ENCODE data around the gene GDPD5.

GRCh38 chr11:75475767-75476650, 49.7 kb downstream of the GDPD5 start:
- TF ChIP-seq POLR2A (IDR thresholded peaks at IDR 0.05) (no peak), CTCF (IDR thresholded peaks at IDR 0.05) (no peak), POLR2AphosphoS5 (IDR thresholded peaks at IDR 0.05) (peak; percentile 13 to 14), EP300 (IDR thresholded peaks at IDR 0.05) (peak in 1 of 4 donors; percentile 12)
